Endothelial cell of umbilical vein (primary cell): ENCODE data around the gene SLC35A1. TPM values are rescaled to one million over a fixed set of nuclear protein-coding genes. Genes with fewer than 3 reads are reported as not detected.

Source experiments
- BruUV-seq: library from RNA; stranded (reverse); fragments of 400-500 nt; replicated peaks from 2 replicates; lab custom pipeline; 2021; lab: Mats Ljungman, UMichigan
- CTCF ChIA-PET: fragments of 300-600, 350-600 bp; sonication (Branson Sonifier 250); formaldehyde crosslinking; loops from one replicate; lab custom pipeline; 2021; ENCODE audit warnings: antibody characterized with exemption, inconsistent platforms; lab: Charles Lee
- POLR2A ChIA-PET: fragments of 300-600, 350-600 bp; sonication (Branson Sonifier 250); formaldehyde crosslinking; loops from one replicate; lab custom pipeline; 2021; ENCODE audit warnings: antibody characterized with exemption, inconsistent platforms; lab: Charles Lee
- DNase-seq: peaks from one replicate; pipeline ENCODE4 v3.0.0-alpha.2; 2011; ENCODE audit warnings: low read depth, low spot score
- FAIRE-seq: peaks from 2 replicates; lab custom pipeline; 2011; peaks lifted over from hg19 to GRCh38; lab: Jason Lieb, UNC
- H2AFZ ChIP-seq: 2 replicates; pipeline ENCODE4 v1.6.0; 2012; ENCODE audit warnings: low read depth, low read length, control low read depth, inconsistent platforms
- H3K27ac ChIP-seq: 2 replicates; pipeline ENCODE4 v1.5.1; 2011; ENCODE audit warnings: low read depth, mild to moderate bottlenecking, control low read depth, low read length, moderate library complexity; ENCODE audit not compliant: insufficient read depth
- H3K27me3 ChIP-seq, 2 experiments: 2 replicates each; pipeline versions ENCODE4 v1.6.0 to v1.6.1; 2011; ENCODE audit warnings: low read length in 2 of 2, mixed read lengths in 1 of 2; ENCODE audit not compliant: control insufficient read depth in 2 of 2, insufficient read depth in 2 of 2
- H3K36me3 ChIP-seq, 2 experiments: 2 replicates in 1 of 2; 3 replicates in 1 of 2; pipeline ENCODE4 v1.5.1; 2011; ENCODE audit warnings: low read length in 2 of 2, mild to moderate bottlenecking in 1 of 2, moderate library complexity in 1 of 2; ENCODE audit not compliant: control insufficient read depth in 2 of 2, insufficient read depth in 2 of 2; ENCODE audit errors: extremely low read depth in 1 of 2
- H3K4me1 ChIP-seq: 3 replicates; pipeline ENCODE4 v1.5.1; 2011; ENCODE audit warnings: mild to moderate bottlenecking, low read length; ENCODE audit not compliant: control insufficient read depth, insufficient read depth; ENCODE audit errors: extremely low read depth
- H3K4me2 ChIP-seq: 2 replicates; pipeline ENCODE4 v1.6.1; 2011; ENCODE audit warnings: low read length, control low read depth, mixed read lengths; ENCODE audit not compliant: insufficient read depth
- H3K4me3 ChIP-seq, 3 experiments: fragments of 200-600 bp in 1 of 3; sonication (generic), shearing (Covaris generic) in 1 of 3; replicated peaks in 1 of 3; 2 replicates each; pipeline ENCODE4 v1.5.1; 2011 to 2016; ENCODE audit warnings: control low read depth in 3 of 3, low read length in 3 of 3, mild to moderate bottlenecking in 2 of 3, inconsistent platforms in 1 of 3, low read depth in 1 of 3, moderate library complexity in 1 of 3; ENCODE audit not compliant: insufficient read depth in 1 of 3
- H3K79me2 ChIP-seq: 2 replicates; pipeline ENCODE4 v1.6.0; 2012; ENCODE audit warnings: low read length, inconsistent platforms; ENCODE audit not compliant: control insufficient read depth, insufficient read depth
- H3K9ac ChIP-seq: replicated peaks from 2 replicates; pipeline ENCODE3; 2011; ENCODE audit warnings: low read length, control low read depth; ENCODE audit not compliant: insufficient read depth; ENCODE audit errors: extremely low read depth
- H3K9me1 ChIP-seq: replicated peaks from 3 replicates; pipeline ENCODE4 v1.6.0; 2011; ENCODE audit warnings: mild to moderate bottlenecking, low read length; ENCODE audit not compliant: control insufficient read depth, insufficient read depth; ENCODE audit errors: extremely low read depth
- H3K9me3 ChIP-seq: replicated peaks from 2 replicates; pipeline ENCODE4 v1.5.1; 2012; ENCODE audit warnings: low read length, inconsistent platforms; ENCODE audit not compliant: control insufficient read depth, insufficient read depth
- H4K20me1 ChIP-seq: replicated peaks from 2 replicates; pipeline ENCODE3; 2011; ENCODE audit warnings: mild to moderate bottlenecking, low read length; ENCODE audit not compliant: control insufficient read depth, insufficient read depth; ENCODE audit errors: extremely low read depth
- EZH2 ChIP-seq: IDR thresholded peaks from 2 replicates; pipeline ENCODE4 v1.6.1; 2012; ENCODE audit warnings: borderline replicate concordance, low read depth, mild to moderate bottlenecking, moderate library complexity, low read length, inconsistent platforms; ENCODE audit not compliant: severe bottlenecking
- FOS ChIP-seq: IDR thresholded peaks from 2 replicates; pipeline ENCODE4 v1.6.1; 2011; ENCODE audit warnings: mild to moderate bottlenecking, low read length, moderate library complexity, borderline replicate concordance; ENCODE audit not compliant: insufficient read depth
- GATA2 ChIP-seq: IDR thresholded peaks from 2 replicates; pipeline ENCODE4 v1.7.0; 2011; ENCODE audit warnings: low read depth, mild to moderate bottlenecking, moderate library complexity, mixed read lengths, low read length; ENCODE audit not compliant: insufficient read length, insufficient read depth
- JUN ChIP-seq: IDR thresholded peaks from 2 replicates; pipeline ENCODE4 v1.6.1; 2011; ENCODE audit warnings: borderline replicate concordance, low read depth; ENCODE audit not compliant: insufficient read length, insufficient read depth
- MYC ChIP-seq: IDR thresholded peaks from one replicate; pipeline ENCODE4 v1.6.1; 2011; ENCODE audit warnings: mild to moderate bottlenecking, low read depth, low read length
- POLR2A ChIP-seq: IDR thresholded peaks from 2 replicates; pipeline ENCODE4 v1.6.1; 2012; ENCODE audit warnings: low read depth, mild to moderate bottlenecking, control low read depth, low read length
- POLR2AphosphoS5 ChIP-seq: IDR thresholded peaks from 2 replicates; pipeline ENCODE4 v1.6.1; 2012; ENCODE audit warnings: low read depth, mild to moderate bottlenecking, control low read depth, low read length, moderate library complexity; ENCODE audit not compliant: insufficient read depth
- dilution Hi-C: fragments of 300-500 bp; cut with MboI; formaldehyde crosslinking; loops from one replicate; pipeline ENCODE4 v1.15.0; 2019; ENCODE audit warnings: low sequenced_read_pairs; ENCODE audit not compliant: extremely low pct_ligation_motif_present
- intact Hi-C: fragments of 100-400 bp; cut with micrococcal nuclease; formaldehyde crosslinking; loops from one replicate; pipeline ENCODE4 v1.10.0; 2022
- polyA plus RNA-seq, 4 experiments: library from polyadenylated mRNA; depleted of rRNA in 3 of 4; stranded (reverse) in 3 of 4; unstranded in 1 of 4; fragments of >200 nt; gene quantifications; 2 replicates each; pipeline versions ENCODE4 v1.2.1 to v1.2.3, GENCODE V29; 2011 to 2012; ENCODE audit warnings: missing spikeins in 1 of 4
- total RNA-seq: library from RNA; stranded (reverse); gene quantifications from 2 replicates; pipeline ENCODE4 v1.2.3, GENCODE V29; 2021
- TF ChIP-seq, protein P1 (sequence below): IDR thresholded peaks from 2 replicates; pipeline ENCODE4 v1.6.1; 2011; ENCODE audit not compliant: insufficient read depth, insufficient read length
- TF ChIP-seq, protein P2 (sequence below), 2 donors: IDR thresholded peaks; 1 replicate in 1 of 2; 2 replicates in 1 of 2; pipeline ENCODE4 v1.5.1; 2011; ENCODE audit warnings: low read length in 2 of 2, mild to moderate bottlenecking in 2 of 2, moderate library complexity in 2 of 2, control low read depth in 1 of 2, inconsistent platforms in 1 of 2, low read depth in 1 of 2; ENCODE audit not compliant: insufficient read depth in 1 of 2; ENCODE audit errors: extremely low read depth in 1 of 2

SLC35A1 gene
- total and polyA plus RNA-seq, 2 donors (not counting 3 experiments of a cell fraction or from before 2014, with no cell fraction given) = 13.0 to 13.9 TPM

DNA sequence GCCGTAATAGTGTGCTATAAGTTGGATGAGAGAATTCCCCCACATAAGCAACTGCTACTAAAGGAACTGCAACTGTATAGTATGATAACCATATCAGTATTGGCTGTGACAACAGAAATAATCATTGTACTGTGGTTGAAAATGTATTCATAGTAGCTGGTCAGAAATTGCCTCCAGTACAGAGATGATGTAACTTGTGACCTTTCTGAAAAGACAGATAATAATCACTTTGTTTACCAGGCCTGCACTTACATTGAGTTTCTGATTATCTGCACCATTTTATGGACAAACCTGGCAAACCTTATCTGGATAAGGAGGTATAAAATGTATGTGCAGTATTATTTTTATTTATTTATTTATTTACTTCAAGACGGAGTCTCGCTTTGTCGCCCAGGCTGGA is 46.0 kb upstream of the SLC35A1 start:
- H3K4me3 ChIP-seq = no peak overlapping the region
- H3K79me2 ChIP-seq = no peaks in the 10 kb centered on the region
- no TSS peak for BruUV-seq
- H3K9me3 ChIP-seq = no peaks in the 10 kb centered on the region
- peaks cover 2 to 3% of the 10 kb centered on the region in 2 experiments for H3K27me3 ChIP-seq
- DNase-seq = no peak
- TF ChIP-seq POLR2A (no peak), FOS (no peak), JUN (no peak), POLR2AphosphoS5 (no peak), GATA2 (no peak), EZH2 (no peak), MYC (no peak)
- TF ChIP-seq, protein P1, sequence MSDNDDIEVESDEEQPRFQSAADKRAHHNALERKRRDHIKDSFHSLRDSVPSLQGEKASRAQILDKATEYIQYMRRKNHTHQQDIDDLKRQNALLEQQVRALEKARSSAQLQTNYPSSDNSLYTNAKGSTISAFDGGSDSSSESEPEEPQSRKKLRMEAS = no peak
- TF ChIP-seq, protein P2, sequence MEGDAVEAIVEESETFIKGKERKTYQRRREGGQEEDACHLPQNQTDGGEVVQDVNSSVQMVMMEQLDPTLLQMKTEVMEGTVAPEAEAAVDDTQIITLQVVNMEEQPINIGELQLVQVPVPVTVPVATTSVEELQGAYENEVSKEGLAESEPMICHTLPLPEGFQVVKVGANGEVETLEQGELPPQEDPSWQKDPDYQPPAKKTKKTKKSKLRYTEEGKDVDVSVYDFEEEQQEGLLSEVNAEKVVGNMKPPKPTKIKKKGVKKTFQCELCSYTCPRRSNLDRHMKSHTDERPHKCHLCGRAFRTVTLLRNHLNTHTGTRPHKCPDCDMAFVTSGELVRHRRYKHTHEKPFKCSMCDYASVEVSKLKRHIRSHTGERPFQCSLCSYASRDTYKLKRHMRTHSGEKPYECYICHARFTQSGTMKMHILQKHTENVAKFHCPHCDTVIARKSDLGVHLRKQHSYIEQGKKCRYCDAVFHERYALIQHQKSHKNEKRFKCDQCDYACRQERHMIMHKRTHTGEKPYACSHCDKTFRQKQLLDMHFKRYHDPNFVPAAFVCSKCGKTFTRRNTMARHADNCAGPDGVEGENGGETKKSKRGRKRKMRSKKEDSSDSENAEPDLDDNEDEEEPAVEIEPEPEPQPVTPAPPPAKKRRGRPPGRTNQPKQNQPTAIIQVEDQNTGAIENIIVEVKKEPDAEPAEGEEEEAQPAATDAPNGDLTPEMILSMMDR (IDR thresholded peaks at IDR 0.05; ENCODE audit: extremely low read depth in 1 of 2, insufficient read depth in 1 of 2, low read depth in 1 of 2, low read length in 2 of 2) = no peak
- dilution Hi-C loops (no loop called here), intact Hi-C loops (no loop called here)
- H3K36me3 ChIP-seq = no peaks in the 10 kb centered on the region
- no peaks in the 10 kb centered on the region for H3K9me1 ChIP-seq
- H3K27ac ChIP-seq = no peak overlapping the region
- H3K9ac ChIP-seq = no peak overlapping the region
- ChIA-PET CTCF (no interaction called here), POLR2A (no interaction called here)
- no peak overlapping the region for H3K4me2 ChIP-seq
- no peaks in the 10 kb centered on the region for H4K20me1 ChIP-seq
- no peaks in the 10 kb centered on the region for H3K4me1 ChIP-seq
- FAIRE-seq = no peak
- H2AFZ ChIP-seq = no peak overlapping the region
